ENCODE results near the gene GP1BA. TPM values are rescaled to one million over a fixed set of nuclear protein-coding genes. Genes with fewer than 3 reads are reported as not detected.
A peak's percentile ranks its signal among the peaks of the same experiment; 100 is the strongest.

Gene GP1BA
- total and polyA plus RNA-seq, 10 of the 15 experiments (the other 5 are each of a cell fraction or from before 2014, with no cell fraction given): 0.04 to 0.67 (median 0.28) TPM; not detected in 1

- peak; percentile 65; the same call in 1 of the 2 replicates for TF ChIP-seq NR2F1 (conservative IDR thresholded peaks at IDR 0.05)
- TF ChIP-seq RELA (IDR thresholded peaks at IDR 0.05; ENCODE audit: borderline replicate concordance, partially characterized antibody): peak; percentile 31
- no peak for TF ChIP-seq SREBF1 (IDR thresholded peaks at IDR 0.05; ENCODE audit: low read length)
- TF ChIP-seq IKZF2 (IDR thresholded peaks at IDR 0.05): no peak; a peak in 1 of 4 replicates
- TF ChIP-seq POU2F2 (IDR thresholded peaks at IDR 0.05; ENCODE audit: borderline replicate concordance, low read depth, low read length): no peak
- TF ChIP-seq YY1 (IDR thresholded peaks at IDR 0.05; ENCODE audit: low read depth, low read length): 0 out of 2 replicates have a peak, but pooled peaks have one; percentile 29
- TF ChIP-seq MXI1 (IDR thresholded peaks at IDR 0.05; ENCODE audit: low read depth, low read length): 0 out of 2 replicates have a peak, but pooled peaks have one; percentile 14
- peak; percentile 68; the same call in 1 of the 2 replicates for TF ChIP-seq TAF1 (IDR thresholded peaks at IDR 0.05; ENCODE audit: borderline replicate concordance, low read depth, low read length)
- TF ChIP-seq NFYA (IDR thresholded peaks at IDR 0.05; ENCODE audit: borderline replicate concordance, low read depth, low read length): no peak
- no peak for TF ChIP-seq CREB1 (IDR thresholded peaks at IDR 0.05; ENCODE audit: low read depth)
- no peak for TF ChIP-seq KDM1A (IDR thresholded peaks at IDR 0.05; ENCODE audit: borderline replicate concordance)
- no peak for TF ChIP-seq CHD4 (IDR thresholded peaks at IDR 0.05)
- no peak for TF ChIP-seq ZBTB4 (CRISPR knock-in tag; IDR thresholded peaks at IDR 0.05)
- TF ChIP-seq LARP7 (IDR thresholded peaks at IDR 0.05): peak; percentile 81
- TF ChIP-seq TCF12 (IDR thresholded peaks at IDR 0.05; ENCODE audit: low read depth, low read length): 0 out of 2 replicates have a peak, but pooled peaks have one; percentile 2
- TF ChIP-seq CBFB (IDR thresholded peaks at IDR 0.05; ENCODE audit: low read depth): no peak
- 0 out of 2 replicates have a peak, but pooled peaks have one; percentile 4 for TF ChIP-seq PAX5 (IDR thresholded peaks at IDR 0.05; ENCODE audit: borderline replicate concordance, low read depth, low read length)
- TF ChIP-seq POLR2AphosphoS5 (IDR thresholded peaks at IDR 0.05; ENCODE audit: low read length): peak; percentile 61
- TF ChIP-seq PKNOX1 (IDR thresholded peaks at IDR 0.05): no peak
- TF ChIP-seq BHLHE40 (IDR thresholded peaks at IDR 0.05; ENCODE audit: borderline replicate concordance in 1 of 2, low read depth in 2 of 2, low read length in 1 of 2): peak; percentile 22 to 88; a peak in 2 of 4 replicates
- no peak for TF ChIP-seq SKIL (IDR thresholded peaks at IDR 0.05; ENCODE audit: low read depth, poor library complexity, severe bottlenecking)
- TF ChIP-seq MLLT1 (IDR thresholded peaks at IDR 0.05): 0 out of 2 replicates have a peak, but pooled peaks have one; percentile 3
Measured at GRCh38 chr17:4948931-4949320, 16.8 kb downstream of the GP1BA start (continued).
